H9 (cell line): ENCODE measurements around the gene EVL. TPM values are rescaled to one million over a fixed set of nuclear protein-coding genes. Genes with fewer than 3 reads are reported as not detected.
A peak's percentile ranks its signal among the peaks of the same experiment; 100 is the strongest.

ENCODE experiments used
- DNase-seq: peaks from one replicate; pipeline ENCODE4 v3.0.0-alpha.2; 2017
- H2AFZ ChIP-seq: one replicate; pipeline ENCODE4 v1.6.1; 2013; ENCODE audit warnings: mild to moderate bottlenecking, low read length, control low read depth, moderate library complexity
- H2AK5ac ChIP-seq: 2 replicates; pipeline ENCODE4 v1.6.1; 2013; ENCODE audit warnings: low read length, control low read depth, mixed read lengths; ENCODE audit not compliant: insufficient read length
- H2BK120ac ChIP-seq: one replicate; pipeline ENCODE4 v1.6.1; 2013; ENCODE audit warnings: low read depth, mild to moderate bottlenecking, low read length, control low read depth, inconsistent platforms; ENCODE audit not compliant: poor library complexity, severe bottlenecking
- H2BK12ac ChIP-seq: 2 replicates; pipeline ENCODE4 v1.6.1; 2013; ENCODE audit warnings: low read length, control low read depth, mixed read lengths, low read depth; ENCODE audit not compliant: insufficient read length
- H2BK15ac ChIP-seq: 2 replicates; pipeline ENCODE4 v1.6.1; 2013; ENCODE audit warnings: low read depth, low read length, control low read depth
- H2BK20ac ChIP-seq: one replicate; pipeline ENCODE4 v1.6.1; 2013; ENCODE audit warnings: low read depth, mild to moderate bottlenecking, low read length, control low read depth, inconsistent platforms; ENCODE audit not compliant: poor library complexity, severe bottlenecking
- H2BK5ac ChIP-seq: 2 replicates; pipeline ENCODE4 v1.6.1; 2013; ENCODE audit warnings: low read length, control low read depth, mixed read lengths; ENCODE audit not compliant: insufficient read length
- H3K14ac ChIP-seq: 2 replicates; pipeline ENCODE4 v1.6.1; 2013; ENCODE audit warnings: low read length, control low read depth; ENCODE audit not compliant: insufficient read depth
- H3K18ac ChIP-seq: 2 replicates; pipeline ENCODE4 v1.6.1; 2013; ENCODE audit warnings: low read depth, mild to moderate bottlenecking, mixed read lengths, low read length, control low read depth; ENCODE audit not compliant: insufficient read length
- H3K23ac ChIP-seq: 2 replicates; pipeline ENCODE4 v1.6.1; 2013; ENCODE audit warnings: low read length, control low read depth, mixed read lengths, low read depth; ENCODE audit not compliant: insufficient read length
- H3K23me2 ChIP-seq: 2 replicates; pipeline ENCODE4 v1.6.1; 2013; ENCODE audit warnings: low read depth, mild to moderate bottlenecking, mixed read lengths, low read length, control low read depth; ENCODE audit not compliant: insufficient read length, poor library complexity, severe bottlenecking
- H3K27ac ChIP-seq: 2 replicates; pipeline ENCODE4 v1.5.1; 2013; ENCODE audit warnings: low read length, control low read depth, mixed read lengths, low read depth; ENCODE audit not compliant: insufficient read length
- H3K27me3 ChIP-seq: 2 replicates; pipeline ENCODE4 v1.6.1; 2013; ENCODE audit warnings: low read length, control low read depth, inconsistent platforms; ENCODE audit not compliant: insufficient read depth
- H3K4ac ChIP-seq: 2 replicates; pipeline ENCODE4 v1.6.1; 2013; ENCODE audit warnings: low read depth, mild to moderate bottlenecking, control low read depth, inconsistent platforms, low read length, moderate library complexity
- H3K4me1 ChIP-seq: 2 replicates; pipeline ENCODE4 v1.6.1; 2013; ENCODE audit warnings: low read length, control low read depth, inconsistent platforms; ENCODE audit not compliant: insufficient read depth
- H3K4me2 ChIP-seq: 2 replicates; pipeline ENCODE4 v1.6.1; 2013; ENCODE audit warnings: low read length, control low read depth, mixed read lengths; ENCODE audit not compliant: insufficient read length, insufficient read depth
- H3K56ac ChIP-seq: 2 replicates; pipeline ENCODE4 v1.6.1; 2013; ENCODE audit warnings: low read depth, mild to moderate bottlenecking, mixed read lengths, low read length, control low read depth; ENCODE audit not compliant: insufficient read length
- H3K79me1 ChIP-seq: 2 replicates; pipeline ENCODE4 v1.6.1; 2013; ENCODE audit warnings: low read depth, mild to moderate bottlenecking, moderate library complexity, low read length, control low read depth, inconsistent platforms; ENCODE audit not compliant: insufficient read depth, poor library complexity, severe bottlenecking
- H3K79me2 ChIP-seq: 2 replicates; pipeline ENCODE4 v1.6.1; 2013; ENCODE audit warnings: low read length, control low read depth, inconsistent platforms; ENCODE audit not compliant: insufficient read depth
- H3K9ac ChIP-seq: 2 replicates; pipeline ENCODE4 v1.6.1; 2013; ENCODE audit warnings: low read length, control low read depth, mixed read lengths; ENCODE audit not compliant: insufficient read length; ENCODE audit errors: extremely low read depth
- H3K9me3 ChIP-seq: one replicate; pipeline ENCODE4 v1.6.1; 2013; ENCODE audit warnings: low read depth, low read length, inconsistent platforms; ENCODE audit not compliant: control insufficient read depth
- H3T11ph ChIP-seq: one replicate; pipeline ENCODE4 v1.6.1; 2013; ENCODE audit warnings: mild to moderate bottlenecking, low read length, control low read depth, inconsistent platforms
- H4K20me1 ChIP-seq: one replicate; pipeline ENCODE4 v1.6.1; 2013; ENCODE audit not compliant: control insufficient read depth, insufficient read length, insufficient read depth
- H4K5ac ChIP-seq: 2 replicates; pipeline ENCODE4 v1.6.1; 2013; ENCODE audit warnings: low read depth, mild to moderate bottlenecking, mixed read lengths, low read length, control low read depth; ENCODE audit not compliant: insufficient read length
- H4K8ac ChIP-seq: replicated peaks from 2 replicates; pipeline ENCODE4 v1.6.1; 2013; ENCODE audit warnings: low read length, control low read depth, mixed read lengths, low read depth; ENCODE audit not compliant: insufficient read length
- H4K91ac ChIP-seq: 2 replicates; pipeline ENCODE4 v1.6.1; 2013; ENCODE audit warnings: low read depth, mild to moderate bottlenecking, moderate library complexity, mixed read lengths, low read length, control low read depth; ENCODE audit not compliant: insufficient read length
- H3K27ac Mint-ChIP-seq, 3 experiments: 2 replicates in 2 of 3; 3 replicates in 1 of 3; pipeline ENCODE4 v1.8.0; 2020 to 2021; ENCODE audit warnings: mixed read lengths in 3 of 3, mild to moderate bottlenecking in 1 of 3, moderate library complexity in 1 of 3
- H3K27me3 Mint-ChIP-seq: 2 replicates; pipeline ENCODE4 v1.8.0; 2021; ENCODE audit warnings: low read depth, mild to moderate bottlenecking, moderate library complexity, mixed read lengths
- H3K36me3 Mint-ChIP-seq, 3 experiments: 2 replicates in 2 of 3; 3 replicates in 1 of 3; pipeline ENCODE4 v1.8.0; 2020 to 2021; ENCODE audit warnings: low read depth in 3 of 3, mixed read lengths in 3 of 3; ENCODE audit not compliant: insufficient read depth in 1 of 3
- H3K4me1 Mint-ChIP-seq, 2 experiments: 2 replicates each; pipeline ENCODE4 v1.8.0; 2020; ENCODE audit warnings: mixed read lengths in 2 of 2
- H3K4me3 Mint-ChIP-seq, 2 experiments: 2 replicates in 1 of 2; 3 replicates in 1 of 2; pipeline ENCODE4 v1.8.0; 2020 to 2021; ENCODE audit warnings: mild to moderate bottlenecking in 2 of 2, mixed read lengths in 2 of 2, moderate library complexity in 1 of 2
- H3K9me3 Mint-ChIP-seq, 2 experiments: 2 replicates in 1 of 2; 3 replicates in 1 of 2; pipeline ENCODE4 v1.8.0; 2020; ENCODE audit warnings: mild to moderate bottlenecking in 2 of 2, mixed read lengths in 2 of 2, moderate library complexity in 1 of 2
- WGBS: extraction: QIAGEN DNeasy Blood & Tissue Kit; methylation state at CpG from one replicate; pipeline ENCODE4 v1.1.7; 2013; ENCODE audit warnings: missing lambda C conversion rate, low lambda C conversion rate, mixed read lengths; ENCODE audit not compliant: insufficient read length; ENCODE audit errors: extremely low coverage; 5-methylcytosine and 5-hydroxymethylcytosine counted together
- total RNA-seq: library from RNA; stranded (reverse); gene quantifications from 2 replicates; pipeline ENCODE4 v1.2.1, GENCODE V29; 2021
- TF ChIP-seq, protein P1 (sequence below): fragments of 200-600 bp; sonication (generic); conservative IDR thresholded peaks from 3 replicates; pipeline ENCODE4 v1.8.0; 2021; ENCODE audit warnings: antibody characterized with exemption, mild to moderate bottlenecking

Gene EVL
- total RNA-seq, 1 experiment from 2014 or later = 53.2 TPM

DNA sequence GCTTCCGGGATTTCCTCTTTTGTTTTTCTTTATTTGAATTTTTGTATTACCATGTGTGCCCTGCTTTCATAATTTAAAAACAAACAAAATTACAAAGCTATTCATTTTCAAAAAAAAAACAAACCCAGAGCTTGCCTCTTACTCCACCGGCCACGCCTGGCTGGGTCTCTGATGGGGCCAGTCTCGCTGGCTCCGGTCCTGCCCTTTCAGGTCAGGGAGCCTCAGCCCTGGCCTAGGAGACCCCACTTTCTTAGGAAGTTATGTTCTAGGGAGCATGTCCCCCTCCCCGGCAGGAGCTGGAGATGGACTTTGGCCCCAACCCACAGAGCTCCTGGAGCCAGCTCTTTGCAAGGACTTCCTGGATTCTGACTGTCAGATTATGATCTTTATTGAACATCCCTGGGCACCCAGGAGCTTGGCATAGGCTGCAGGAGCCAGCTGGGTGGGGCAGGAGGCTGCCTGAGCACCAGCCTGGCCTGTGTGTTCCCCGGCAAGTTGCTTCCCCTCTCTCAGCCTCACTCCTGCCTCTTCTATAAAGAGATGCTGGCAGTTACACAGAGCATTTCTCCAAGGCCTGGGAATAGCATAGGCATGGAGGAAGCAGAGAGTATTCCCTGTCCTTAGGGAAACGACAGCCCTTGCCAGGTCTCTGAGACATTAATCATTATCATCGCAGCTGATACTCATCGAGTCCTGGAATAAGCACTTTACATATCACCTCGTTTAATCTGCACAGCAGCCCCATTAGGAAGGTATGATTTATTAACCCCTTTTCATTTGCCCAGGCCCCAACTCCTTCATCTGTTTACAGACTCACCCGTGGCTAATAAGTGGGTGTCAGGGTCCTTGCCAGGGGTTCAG, 90.8 kb downstream of the EVL start:
- H3K27ac Mint-ChIP-seq = no peak overlapping the region
- Histone ChIP-seq H3K18ac (no peak overlapping the region), H2BK12ac (no peak overlapping the region), H3K9ac (no peak overlapping the region), H4K8ac (no peak overlapping the region), H3K79me2 (no peaks in the 10 kb centered on the region), H2AFZ (no peak overlapping the region), H4K5ac (no peak overlapping the region), H3K23ac (no peak overlapping the region), H3K56ac (no peak overlapping the region), H4K20me1 (no peaks in the 10 kb centered on the region), H2BK20ac (no peak overlapping the region), H2BK5ac (no peak overlapping the region), H2BK120ac (no peak overlapping the region), H2AK5ac (no peak overlapping the region), H4K91ac (no peak overlapping the region), H3K9me3 (no peaks in the 10 kb centered on the region), H3K4me2 (no peak overlapping the region), H3K79me1 (no peaks in the 10 kb centered on the region), H3K4me1 (no peaks in the 10 kb centered on the region; the same call in 1 of the 2 replicates), H3K27ac (no peak overlapping the region), H3K4ac (no peak overlapping the region), H3K27me3 (peaks cover 21% of the 10 kb centered on the region), H3T11ph (no peak overlapping the region), H3K23me2 (peaks cover 3% of the 10 kb centered on the region), H2BK15ac (no peak overlapping the region), H3K14ac (no peak overlapping the region)
- H3K36me3 Mint-ChIP-seq = peaks cover 0 to 3% (median 0%) of the 10 kb centered on the region in 3 experiments; a peak in 2 of 7 replicates
- peaks cover 69% of the 10 kb centered on the region for H3K27me3 Mint-ChIP-seq
- WGBS = no CpG with 5 or more reads among the region's 12 CpGs
- peaks cover 5 to 20% of the 10 kb centered on the region in 2 experiments for H3K4me1 Mint-ChIP-seq
- TF ChIP-seq, protein P1, sequence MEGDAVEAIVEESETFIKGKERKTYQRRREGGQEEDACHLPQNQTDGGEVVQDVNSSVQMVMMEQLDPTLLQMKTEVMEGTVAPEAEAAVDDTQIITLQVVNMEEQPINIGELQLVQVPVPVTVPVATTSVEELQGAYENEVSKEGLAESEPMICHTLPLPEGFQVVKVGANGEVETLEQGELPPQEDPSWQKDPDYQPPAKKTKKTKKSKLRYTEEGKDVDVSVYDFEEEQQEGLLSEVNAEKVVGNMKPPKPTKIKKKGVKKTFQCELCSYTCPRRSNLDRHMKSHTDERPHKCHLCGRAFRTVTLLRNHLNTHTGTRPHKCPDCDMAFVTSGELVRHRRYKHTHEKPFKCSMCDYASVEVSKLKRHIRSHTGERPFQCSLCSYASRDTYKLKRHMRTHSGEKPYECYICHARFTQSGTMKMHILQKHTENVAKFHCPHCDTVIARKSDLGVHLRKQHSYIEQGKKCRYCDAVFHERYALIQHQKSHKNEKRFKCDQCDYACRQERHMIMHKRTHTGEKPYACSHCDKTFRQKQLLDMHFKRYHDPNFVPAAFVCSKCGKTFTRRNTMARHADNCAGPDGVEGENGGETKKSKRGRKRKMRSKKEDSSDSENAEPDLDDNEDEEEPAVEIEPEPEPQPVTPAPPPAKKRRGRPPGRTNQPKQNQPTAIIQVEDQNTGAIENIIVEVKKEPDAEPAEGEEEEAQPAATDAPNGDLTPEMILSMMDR = no peak
- H3K4me3 Mint-ChIP-seq = peak overlapping the region in 1 of 2 experiments; percentile 41; a peak in 1 of 5 replicates
- H3K9me3 Mint-ChIP-seq = peaks cover 6% of the 10 kb centered on the region in 2 experiments; a peak in 4 of 5 replicates
- no peak for DNase-seq
